GM21786 (cell line): ENCODE results near the gene TF.
"Not testable (repeated sequence)": the region's sequence is repeated elsewhere in the genome, so short reads cannot be mapped to it uniquely, and the experiment has no call there.

ENCODE experiments used
- ATAC-seq: cut with Tn5 transposase; IDR thresholded peaks from one replicate; pipeline ENCODE4 v1.9.1; 2021; ENCODE audit not compliant: unreplicated experiment

TF gene

DNA sequence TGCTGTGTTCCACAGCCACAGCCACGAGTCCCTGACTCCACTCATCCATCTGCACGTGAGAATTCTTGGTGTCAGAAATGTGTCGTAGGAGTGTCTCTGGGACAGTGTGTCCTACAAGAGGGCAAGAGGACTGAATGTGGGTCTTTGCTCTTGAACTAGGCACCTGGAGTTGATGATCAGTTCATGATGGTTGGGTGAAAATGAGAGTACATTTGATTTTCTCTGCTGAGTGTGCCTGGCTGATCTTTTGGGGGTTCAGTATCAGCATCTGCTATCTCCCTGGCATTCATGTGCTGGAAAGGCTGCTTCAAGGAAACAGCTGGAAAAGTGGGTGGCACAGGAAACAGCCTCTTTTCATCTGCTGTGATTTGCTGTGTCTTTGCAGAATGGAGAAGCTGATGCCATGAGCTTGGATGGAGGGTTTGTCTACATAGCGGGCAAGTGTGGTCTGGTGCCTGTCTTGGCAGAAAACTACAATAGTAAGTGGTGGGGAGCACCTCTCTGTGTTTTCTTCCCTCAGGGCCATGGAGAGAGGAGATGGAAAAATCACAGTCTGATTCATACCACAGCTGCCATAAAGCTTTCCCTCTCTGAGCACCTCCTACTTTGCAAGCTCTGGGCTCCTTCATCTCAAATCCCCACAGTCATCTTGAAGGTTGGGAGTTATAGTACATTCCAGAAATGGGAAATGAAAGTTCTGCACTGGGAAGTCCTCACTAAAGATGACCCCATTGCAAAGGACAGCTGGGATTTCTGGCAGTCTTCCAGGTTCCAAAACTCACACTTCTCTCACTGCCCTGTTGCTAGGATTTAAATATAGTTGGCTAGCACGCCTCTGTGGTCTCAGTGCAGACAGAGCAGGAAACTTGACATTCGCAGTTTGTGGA is 17.8 kb downstream of the TF start:
- ATAC-seq = no peak

DNA sequence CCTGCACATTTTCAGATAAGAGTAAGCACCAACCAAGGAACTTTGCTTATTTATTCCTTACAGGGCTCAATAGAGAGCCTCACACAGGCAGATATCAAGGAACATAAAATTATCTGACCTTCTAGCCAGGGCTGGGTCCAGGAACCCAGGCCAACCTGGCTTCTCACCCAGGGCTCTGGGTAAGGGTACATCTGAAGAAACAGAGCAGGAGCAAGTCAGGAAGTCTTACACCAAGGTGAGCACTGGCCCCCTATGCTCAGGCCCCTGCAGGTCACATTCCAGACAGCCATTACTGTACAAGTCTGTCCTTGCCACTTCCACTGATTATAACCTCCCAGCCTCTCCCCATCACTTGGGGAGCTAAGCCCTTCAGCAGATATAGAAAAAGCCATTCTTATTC is 19.1 kb downstream of the TF start:
- ATAC-seq = no peak

DNA sequence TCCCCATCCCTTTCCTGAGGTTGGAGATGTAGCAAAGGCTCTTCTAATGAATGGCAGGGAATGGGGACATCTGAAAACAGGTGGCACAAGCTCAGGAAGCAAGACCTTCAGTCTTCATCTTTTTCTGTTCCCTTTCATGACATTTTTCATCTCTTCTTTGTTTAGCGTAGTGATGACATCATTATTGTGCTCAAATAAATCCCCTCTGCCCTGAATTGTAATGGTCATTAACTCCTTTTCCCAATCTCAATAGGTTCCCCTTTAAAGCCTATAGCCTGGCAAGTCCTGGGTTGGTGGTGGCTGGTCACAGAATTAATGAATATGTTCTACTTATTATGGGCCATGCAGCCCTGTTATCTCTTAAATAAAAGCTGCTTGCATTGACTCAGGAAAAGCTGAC is 21.4 kb downstream of the TF start:
- no peak for ATAC-seq

DNA sequence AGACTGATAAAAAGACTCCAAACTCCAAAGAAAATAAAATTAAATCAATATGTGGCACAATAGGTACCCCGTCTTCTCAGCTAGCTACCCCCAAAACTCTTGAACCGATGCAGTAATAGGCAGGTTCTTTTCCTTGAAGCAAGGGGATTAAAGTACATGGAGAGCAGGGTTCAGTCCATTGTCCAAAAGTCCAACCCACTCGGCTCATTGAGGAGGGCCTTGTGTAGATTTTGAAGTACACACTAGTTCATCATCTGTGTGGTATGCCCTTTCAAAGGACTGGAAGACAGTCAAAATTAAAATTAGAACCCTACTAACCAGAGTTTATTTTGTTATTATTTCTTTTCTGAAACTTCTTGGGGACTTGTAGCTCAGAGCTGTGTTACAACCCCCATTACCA is 23.3 kb downstream of the TF start:
- no peak for ATAC-seq

DNA sequence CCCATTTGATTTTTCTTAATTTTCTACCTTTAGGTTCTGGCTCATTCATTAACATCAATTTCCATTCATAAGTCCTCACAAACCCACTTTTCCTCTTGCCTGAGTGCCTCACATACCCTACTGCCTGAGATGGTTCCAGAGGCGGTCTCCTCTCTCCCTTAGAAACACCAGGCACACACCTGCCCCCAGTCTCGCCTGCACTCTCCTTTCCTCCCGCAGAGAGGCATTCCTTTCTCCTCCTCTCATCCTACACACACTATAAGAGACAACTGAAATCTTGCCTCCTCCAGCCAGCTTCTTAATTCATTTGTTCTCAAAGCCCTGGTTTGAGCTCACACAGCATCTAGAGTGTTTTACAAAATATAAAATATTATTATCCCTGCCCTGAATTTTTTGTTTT is 27.5 kb downstream of the TF start:
- ATAC-seq = no peak

DNA sequence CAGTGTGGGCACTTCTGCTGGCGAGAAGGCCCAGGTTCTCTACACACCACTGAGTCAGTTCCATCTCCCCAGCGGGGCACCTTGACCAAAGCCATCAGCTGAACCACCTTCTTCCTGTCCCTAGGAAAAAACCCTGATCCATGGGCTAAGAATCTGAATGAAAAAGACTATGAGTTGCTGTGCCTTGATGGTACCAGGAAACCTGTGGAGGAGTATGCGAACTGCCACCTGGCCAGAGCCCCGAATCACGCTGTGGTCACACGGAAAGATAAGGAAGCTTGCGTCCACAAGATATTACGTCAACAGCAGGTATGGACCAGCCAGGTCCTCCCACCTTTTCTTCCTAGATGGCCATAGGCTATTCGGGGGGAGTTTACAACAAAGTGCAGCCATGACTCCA is 29.1 kb downstream of the TF start:
- no peak for ATAC-seq

DNA sequence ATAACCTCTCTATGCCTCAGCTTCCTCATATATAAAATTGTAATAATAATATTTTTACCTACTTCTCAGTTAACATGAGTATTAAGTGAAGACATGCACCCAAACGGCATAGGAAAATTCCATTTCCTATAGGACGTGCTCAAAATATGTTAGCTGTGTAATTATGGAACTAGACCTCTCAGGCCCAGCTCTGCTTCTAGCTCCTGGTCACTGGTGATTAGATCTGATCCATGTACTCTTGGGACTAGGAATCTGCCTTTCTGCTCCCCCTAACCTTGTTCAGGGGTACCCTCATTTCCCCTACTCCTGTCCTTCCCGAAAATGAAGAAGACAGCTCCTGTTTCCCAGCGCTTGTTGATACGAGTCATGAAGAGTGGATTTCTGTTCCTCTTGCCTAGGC is 29.6 kb downstream of the TF start:
- ATAC-seq = no peak

DNA sequence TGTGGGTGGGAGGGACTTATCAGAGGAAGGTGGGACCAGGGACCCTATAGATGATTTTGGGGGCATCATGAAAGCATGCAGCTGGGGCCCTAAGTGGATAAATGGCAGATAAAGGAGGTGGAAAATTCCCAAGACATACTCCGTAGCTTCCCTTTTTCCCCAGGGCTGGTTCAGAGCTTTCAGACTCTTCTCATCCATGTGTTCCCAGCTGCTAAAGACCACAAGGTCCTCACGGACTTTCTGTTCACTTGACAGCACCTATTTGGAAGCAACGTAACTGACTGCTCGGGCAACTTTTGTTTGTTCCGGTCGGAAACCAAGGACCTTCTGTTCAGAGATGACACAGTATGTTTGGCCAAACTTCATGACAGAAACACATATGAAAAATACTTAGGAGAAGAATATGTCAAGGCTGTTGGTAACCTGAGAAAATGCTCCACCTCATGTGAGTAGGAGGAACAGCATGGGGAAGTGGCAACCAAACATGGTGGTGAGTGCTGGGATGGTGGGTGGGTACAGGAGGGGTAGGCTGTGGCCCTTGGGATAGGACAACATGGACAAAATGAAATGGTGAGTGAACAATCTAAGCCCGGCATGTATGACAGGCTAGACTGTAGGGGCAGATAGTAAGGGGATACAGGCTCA is 30.7 kb downstream of the TF start:
- ATAC-seq = no peak

DNA sequence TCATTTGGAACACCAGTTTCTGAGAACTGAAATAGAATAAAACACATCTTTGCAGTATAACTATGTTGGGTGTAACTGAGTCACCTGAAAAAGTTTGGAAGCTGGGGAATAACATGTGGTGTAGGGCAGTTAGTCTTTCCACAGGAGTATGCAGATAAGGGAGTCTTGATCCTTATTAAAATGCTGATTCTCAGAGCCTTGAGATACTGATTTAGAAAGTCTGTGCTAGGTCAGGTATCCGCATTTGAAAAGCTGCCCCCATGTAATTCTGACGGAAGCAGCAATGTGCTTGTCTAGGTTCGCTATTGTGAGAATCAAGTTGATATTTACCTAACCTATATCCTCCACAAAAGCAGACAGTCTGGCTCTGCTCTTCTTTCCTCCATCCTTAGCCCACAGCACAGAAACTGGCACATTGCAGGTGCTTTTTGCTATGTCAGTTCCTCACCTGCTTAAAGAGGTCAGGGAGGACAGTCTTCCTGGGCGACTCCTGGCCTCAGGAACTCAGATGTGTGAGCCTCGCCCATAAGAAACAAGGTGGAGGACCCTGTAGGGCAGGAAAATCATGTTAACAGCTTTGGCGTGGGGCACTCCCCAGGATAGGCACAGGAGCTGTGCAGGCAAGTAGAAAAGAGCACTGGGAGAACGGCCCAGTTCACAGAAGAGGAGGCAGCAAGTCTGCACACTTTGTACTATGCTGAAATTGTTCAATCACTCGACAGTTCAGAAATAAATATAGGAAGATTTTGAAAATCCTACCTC is 31.8 kb downstream of the TF start:
- ATAC-seq = no peak

DNA sequence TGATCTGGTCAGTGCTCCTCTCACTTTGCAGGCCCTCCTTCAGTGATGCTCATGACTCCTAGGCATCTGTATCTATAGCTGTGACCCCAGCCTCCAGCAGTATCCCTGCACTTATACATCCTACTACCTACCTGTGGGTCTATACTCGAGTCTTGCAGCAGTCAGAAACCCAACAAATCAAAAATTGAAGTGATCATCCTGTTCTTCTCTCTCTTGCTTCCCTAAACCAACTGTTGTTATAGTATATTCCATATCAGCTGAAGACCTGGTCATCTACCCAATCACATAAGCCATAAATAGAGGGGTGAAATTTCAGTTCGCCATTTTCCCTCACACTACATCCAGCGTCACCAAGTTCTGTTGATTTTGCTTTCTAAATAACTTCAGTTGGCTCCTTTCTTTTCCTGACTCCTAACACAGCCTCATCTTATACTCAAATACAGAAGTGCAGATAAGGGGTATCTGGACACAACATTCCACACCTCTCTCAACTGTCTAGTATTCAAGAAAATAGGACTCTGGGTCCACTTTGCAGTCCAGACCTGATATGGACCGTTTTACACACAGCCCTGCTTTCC is 33.5 kb downstream of the TF start:
- no peak for ATAC-seq

DNA sequence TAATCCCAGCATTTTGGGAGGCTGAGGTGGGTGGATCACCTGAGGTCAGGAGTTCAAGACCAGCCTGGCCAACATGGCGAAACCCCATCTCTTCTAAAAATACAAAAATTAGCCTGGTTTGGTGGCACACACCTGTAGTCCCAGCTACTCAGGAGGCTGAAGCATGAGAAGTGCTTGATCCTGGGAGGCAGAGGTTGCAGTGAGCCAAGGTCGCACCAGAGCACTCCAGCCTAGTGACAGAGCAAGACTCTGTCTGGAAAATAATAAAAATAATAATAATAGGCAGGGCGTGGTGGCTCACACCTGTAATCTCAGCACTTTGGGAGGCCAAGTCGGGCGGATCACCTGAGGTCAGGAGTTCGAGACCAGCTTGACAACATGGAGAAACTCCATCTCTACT is 34.6 kb downstream of the TF start:
- not testable (repeated sequence) for ATAC-seq

DNA sequence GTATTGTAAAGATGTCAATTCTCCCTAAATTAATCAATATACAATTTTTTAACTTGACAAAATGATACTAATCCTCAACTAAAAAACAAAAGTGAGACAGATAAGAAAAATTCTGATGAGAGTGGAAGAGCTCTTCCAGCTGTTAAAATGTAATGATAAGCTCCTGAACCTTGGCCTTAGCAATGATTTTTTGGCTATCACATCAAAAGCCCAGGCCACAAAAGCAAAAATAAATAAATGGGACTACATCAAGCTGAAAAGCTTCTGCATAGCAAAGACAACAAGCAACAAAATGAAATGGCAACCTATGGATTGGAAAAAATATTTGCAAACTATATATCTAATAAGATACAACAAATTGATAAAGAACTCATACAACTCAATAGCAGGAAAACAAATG is 35.4 kb downstream of the TF start:
- no peak for ATAC-seq

DNA sequence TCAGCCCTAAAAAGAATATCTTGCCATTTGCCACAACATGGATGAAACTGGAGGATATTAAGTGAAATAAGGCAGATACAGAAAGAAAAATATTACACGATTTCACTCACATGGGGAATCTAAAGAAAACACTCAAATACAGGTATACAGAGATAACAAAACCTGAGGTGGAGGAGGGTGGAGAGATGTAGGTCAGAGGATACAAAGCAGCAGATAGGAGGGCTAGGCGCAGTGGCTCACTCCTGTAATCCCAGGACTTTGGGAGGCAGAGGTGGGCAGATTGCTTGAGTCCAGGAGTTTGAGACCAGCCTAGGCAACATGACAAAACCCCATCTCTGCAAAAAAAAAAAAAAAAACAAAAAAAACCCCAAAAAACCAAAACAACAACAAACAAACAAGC is 36.3 kb downstream of the TF start:
- ATAC-seq = no peak

DNA sequence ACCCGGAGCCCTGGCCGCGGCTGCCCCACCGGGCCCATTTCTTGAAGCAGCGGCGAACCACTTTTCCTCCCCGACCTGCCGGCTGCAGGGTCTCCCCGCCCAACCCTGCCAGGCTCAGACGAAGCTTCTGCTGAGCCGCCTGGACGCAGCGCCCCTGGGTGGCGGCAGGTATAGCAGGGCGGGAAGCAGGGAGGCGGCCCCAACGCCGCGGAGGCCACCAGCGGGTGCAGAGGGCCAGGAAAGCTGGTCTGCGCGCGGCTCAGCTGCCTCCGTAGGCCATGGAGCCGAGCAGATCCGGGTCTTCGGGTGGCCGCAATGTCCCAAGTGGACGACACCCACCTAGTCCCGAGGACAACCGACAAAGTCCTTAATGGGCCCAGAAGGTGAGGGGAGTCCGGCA is 37.6 kb downstream of the TF start:
- no peak for ATAC-seq

DNA sequence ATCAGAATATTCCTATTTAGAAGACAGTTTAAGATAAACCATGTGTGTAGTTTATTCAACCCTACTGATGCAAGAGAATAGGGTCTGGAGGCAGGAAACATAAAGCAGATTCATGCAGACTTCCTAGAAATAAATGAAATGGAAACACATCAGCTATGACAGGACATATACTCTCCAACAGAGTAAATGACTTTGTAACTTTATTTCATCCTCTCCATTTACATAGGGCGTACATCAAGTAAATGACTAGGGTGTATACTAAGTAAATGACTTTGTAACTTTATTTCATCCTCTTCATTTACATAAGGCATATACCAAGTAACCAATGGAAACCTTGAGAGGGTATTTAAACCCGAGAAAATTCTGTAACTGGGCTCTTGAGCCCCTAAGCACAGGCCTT is 41.8 kb downstream of the TF start:
- no peak for ATAC-seq

DNA sequence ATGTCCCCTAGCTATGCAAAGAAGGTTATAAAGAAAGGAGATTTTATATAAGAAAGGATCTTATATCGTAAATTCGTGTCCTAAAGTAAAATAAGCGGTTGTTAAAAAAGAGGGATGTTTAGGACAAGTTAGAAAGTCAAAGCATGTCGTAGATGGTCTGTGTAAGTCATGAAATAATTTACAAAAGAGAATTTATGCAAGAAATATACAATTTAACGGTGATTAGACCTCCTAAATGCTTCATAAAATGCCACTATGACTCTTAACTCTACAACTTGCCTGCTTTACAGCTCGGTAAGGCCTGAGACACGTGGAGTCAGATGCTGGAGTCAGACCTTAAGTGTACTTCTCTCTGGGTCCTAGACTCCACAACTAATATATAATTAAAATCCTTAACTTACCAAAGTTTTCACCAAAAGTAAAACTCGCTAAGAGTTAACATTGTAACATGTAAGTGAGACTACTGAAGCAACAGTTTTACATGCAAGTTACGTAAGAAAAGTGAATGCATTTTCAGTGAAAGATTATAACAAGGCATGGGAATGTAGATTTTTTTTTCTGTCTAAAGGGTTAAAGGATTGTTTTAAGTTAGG is 46.1 kb downstream of the TF start:
- no peak for ATAC-seq

DNA sequence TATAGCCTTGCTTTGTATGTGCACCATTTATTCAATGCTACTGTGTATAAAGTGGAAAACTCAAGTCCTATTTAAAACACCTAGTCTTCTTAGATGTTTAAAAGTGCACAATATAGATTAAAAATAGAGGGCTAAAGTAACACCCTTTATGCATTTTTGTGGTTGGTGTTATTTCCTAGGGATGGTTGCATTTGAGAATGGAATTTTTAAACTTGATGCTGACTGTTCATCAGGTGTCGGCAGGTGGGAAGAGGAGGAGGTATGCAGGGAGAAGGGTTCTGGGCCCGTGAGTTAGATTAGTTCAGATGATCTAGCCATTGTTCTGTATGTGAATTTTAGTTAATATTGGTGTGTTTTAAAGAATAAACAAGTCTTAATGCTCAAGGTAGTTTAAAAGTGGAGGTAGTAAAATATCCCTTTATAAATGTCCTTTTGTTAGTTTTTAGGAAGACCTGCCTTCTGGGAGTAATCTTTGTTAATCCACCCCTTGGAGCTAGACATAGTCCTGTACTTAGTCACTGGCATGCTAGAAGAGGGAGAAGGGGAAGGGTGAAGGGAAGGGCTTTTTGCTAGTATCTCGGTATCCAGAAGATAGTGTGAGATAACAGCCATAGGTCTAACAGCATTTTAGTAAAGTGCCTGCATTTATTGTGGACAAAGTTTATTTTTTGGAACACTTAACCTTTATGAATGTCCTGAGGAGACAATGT is 51.4 kb downstream of the TF start:
- ATAC-seq = no peak

DNA sequence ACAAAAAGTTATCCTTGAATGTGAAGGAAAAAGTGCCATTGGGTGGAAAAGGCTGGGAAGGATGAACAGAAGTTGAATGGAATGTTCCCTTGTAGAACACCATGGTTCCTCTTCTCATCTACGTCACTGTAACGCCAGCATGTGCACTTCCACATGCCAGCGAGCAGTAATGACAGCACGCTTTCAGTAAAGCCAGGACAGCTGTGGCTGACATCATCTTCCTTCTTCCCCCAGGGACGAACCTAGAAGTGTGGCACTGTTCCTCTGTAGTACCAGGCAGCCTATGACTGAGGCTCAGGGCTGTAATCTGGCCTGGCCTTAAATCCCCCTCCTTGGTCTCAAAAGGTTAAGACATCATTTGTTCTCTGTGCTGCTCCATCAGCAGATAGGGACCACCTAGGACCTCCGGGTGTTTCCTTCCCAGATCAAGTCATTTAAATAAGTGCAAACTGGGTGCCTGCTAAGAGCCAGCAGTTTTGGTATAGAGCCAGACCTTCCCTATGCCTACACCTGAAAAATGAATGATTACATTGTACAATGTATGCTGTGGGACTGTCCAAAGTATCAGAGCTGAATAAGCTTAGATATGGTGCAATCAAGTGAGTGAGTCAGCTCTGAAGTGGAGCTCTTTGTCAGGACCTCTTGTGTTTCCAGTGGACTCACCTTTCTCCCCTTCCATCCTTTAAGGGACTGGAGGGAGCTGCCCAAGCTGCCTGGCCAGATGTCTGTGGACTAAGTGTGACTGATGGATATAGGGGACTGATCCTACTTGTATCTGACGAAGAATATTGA is 53.8 kb downstream of the TF start:
- no peak for ATAC-seq

DNA sequence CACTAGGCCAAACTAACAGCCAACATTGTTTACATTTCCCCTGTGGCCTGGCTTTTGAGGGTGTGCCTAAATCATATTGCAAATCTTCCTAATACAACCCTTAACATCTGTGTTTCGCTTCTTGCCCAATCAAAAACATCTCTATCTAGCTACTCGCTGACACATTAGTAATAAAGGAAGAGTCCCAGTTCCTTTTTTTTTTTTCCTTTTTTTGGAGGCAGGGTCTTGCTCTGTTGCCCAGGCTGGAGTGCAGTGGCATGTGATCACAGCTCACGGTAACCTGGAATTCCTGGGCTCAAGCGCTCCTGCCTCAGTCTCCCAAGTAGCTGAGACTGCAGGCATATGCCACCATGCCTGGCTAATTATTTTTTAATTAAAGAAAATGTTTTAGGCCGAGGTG is 57.3 kb downstream of the TF start:
- ATAC-seq = no peak

DNA sequence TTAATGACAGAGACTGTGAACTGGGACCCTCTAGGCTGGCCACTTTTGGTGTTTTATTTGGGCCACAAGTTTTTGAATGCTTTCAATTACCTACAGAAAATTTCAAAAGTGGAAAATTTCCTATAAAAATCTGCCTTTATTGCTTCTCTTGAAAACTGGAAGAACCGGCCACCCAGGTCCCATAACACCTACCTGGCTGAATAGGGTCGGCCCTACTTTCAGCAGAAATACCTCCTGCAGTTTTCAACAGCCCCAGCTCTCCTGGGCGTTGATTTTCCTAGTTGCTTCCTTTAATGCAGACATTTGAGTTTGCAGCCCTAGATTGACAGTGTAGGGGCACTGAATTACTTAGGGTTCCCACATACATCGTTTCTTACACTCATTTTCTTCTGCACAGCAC is 58.7 kb downstream of the TF start:
- ATAC-seq = no peak
